Measurements from ENCODE around the gene SSUH2.

Gene SSUH2

DNA sequence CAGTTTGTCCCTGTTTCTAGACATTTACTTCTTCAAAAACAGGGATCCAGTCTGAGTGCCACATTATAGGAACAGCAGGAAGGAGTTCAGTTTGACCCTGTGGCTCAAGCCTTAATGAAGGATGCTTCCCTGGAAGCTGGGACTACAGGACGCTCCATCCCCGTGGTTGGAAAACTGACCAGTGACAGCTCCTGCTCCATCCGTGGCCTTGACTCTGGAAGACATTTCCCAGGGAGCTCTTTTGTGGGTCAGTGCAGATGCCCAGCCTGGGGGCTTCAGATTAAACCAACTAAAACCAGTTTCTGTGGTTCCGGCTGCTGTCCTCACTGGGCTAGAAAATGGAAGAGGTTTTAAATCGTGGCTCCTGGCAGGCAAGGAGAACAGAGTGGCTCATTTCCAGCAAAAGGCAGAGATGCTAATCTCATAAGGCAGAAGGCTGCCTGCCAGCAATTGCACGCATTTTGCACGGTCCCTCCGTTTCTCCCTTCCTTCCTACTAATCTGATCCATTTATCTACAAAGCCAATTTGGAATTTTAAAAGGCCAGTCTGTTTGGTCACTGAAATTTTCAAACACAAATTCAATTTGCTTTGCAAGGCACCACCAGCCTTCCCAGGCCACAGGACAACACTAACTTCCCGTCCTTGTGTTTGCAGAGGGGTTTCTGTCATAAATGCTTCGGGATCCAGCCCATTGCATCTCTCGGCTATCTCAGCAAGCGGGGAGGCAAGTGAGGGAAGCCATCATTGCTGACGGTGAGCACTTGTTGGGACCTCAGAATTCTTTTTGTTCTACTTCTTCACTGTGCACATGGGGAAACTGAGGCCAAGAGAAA lies 6.2 kb upstream of the SSUH2 start:
- Mint-ChIP-seq H3K9me3 (no peaks in the 10 kb centered on the region), H3K4me3 (no peak overlapping the region), H3K36me3 (no peaks in the 10 kb centered on the region), H3K27me3 (peaks cover 6% of the 10 kb centered on the region), H3K27ac (no peak overlapping the region), H3K4me1 (no peaks in the 10 kb centered on the region)

DNA sequence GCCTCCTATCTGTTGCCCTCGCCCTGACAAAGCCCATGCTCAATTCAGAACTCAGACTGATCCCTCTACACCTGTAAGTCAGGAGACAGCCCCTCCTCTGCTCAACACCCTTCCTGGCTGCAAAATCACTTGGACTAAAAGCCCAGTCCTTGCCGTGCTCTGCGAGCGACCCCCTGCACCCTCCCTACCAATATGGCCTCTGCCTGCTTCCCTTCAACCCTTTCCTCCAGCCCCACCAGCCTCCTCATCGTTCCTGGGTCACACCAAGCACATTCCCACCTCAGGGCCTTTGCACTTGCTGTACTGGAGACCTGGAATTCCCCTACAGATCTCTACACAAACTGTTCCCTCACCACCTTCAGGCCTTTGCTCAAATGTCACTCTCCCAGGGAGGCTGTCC lies 5.2 kb upstream of the SSUH2 start:
- H3K36me3 Mint-ChIP-seq, result no peaks in the 10 kb centered on the region
- no peak overlapping the region for H3K27ac Mint-ChIP-seq
- no peaks in the 10 kb centered on the region for H3K9me3 Mint-ChIP-seq
- no peak overlapping the region for H3K4me3 Mint-ChIP-seq
- H3K27me3 Mint-ChIP-seq, result peaks cover 4% of the 10 kb centered on the region
- H3K4me1 Mint-ChIP-seq, result no peaks in the 10 kb centered on the region

- Mint-ChIP-seq H3K27ac (no peak overlapping the region), H3K4me1 (no peaks in the 10 kb centered on the region), H3K4me3 (no peak overlapping the region), H3K27me3 (peaks cover 4% of the 10 kb centered on the region), H3K36me3 (no peaks in the 10 kb centered on the region), H3K9me3 (no peaks in the 10 kb centered on the region)
These were observed 4.5 kb upstream of the SSUH2 start for GRCh38 chr3:8648909-8649741.

DNA sequence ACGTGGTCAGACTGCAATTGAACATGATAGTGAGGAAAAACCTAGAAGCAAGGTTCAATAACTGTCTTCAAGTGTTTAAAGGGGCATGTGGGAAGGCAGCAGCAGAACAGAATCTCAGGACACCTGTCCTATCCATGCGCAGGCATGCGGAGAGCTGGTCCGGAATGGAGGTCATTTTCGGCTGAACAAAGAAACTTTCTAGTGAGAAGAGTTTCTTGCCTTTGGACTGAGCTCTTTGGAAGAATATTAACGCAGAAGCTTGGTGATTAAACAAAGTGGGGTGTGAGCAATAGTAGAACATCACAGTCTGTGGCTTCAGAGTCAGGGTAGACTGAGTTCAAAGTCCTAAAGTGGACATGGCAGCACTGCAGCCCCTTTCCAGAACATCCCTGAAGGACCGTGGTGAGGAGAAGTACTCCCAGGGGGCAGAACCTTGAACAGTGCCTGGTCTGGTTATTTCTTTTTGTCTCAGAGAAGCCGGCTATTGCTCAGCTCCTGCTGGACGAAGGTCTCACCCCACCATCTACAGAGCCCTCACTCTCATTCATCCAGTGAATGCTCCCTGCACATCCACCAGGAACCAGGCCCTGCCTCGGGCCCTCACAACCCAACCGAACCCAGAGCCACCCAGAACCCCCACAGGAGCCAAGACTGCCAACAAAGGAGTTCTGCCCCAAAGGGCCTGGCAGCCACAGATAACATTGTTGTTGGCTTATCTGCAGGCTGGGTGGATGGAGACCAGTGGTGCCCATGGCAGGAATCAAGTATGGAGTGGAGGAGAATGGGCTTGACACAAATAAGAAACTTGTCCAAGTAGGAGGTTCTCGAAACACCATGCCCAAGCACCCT lies 2.8 kb upstream of the SSUH2 start:
- Mint-ChIP-seq H3K36me3 (no peaks in the 10 kb centered on the region), H3K27me3 (peaks cover 4% of the 10 kb centered on the region)

DNA sequence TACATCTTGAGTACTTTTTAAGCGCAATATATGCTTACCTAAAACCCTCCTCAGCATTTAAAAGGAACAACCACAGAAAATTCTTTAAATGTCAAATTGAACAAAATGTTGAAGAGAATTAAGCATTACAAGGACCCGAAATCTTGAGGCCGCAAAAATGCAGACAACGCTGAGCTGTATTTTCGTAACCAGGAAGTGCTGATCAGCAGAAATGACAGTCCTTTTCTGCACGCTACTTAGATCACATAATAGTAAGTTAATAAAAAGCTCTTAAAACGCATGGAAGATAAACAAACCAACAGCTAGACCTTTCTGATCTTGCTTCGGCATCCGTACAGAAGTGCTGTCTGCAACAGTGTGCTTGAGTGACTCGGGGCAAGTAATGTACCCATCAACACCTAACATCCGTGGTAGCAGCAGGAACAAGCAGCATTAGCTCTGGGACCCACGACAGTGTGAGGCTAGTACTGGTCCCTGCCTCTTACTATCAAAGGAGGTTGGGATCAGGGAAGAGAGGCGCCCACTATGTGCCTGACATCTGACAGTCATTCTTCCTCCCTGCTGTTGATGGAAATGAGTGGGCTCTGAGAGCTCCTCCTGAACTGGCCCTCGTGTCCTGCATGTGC lies 1.8 kb upstream of the SSUH2 start:
- Mint-ChIP-seq H3K36me3 (no peaks in the 10 kb centered on the region), H3K4me3 (no peak overlapping the region), H3K27ac (no peak overlapping the region), H3K27me3 (no peaks in the 10 kb centered on the region), H3K9me3 (no peaks in the 10 kb centered on the region), H3K4me1 (no peaks in the 10 kb centered on the region)

More for the DNA sequence above, 2.8 kb upstream of the SSUH2 start:
- Mint-ChIP-seq H3K9me3 (no peaks in the 10 kb centered on the region), H3K27ac (no peak overlapping the region), H3K4me1 (no peaks in the 10 kb centered on the region), H3K4me3 (no peak overlapping the region)

- no peak overlapping the region for H3K27ac Mint-ChIP-seq
- no peaks in the 10 kb centered on the region for H3K4me1 Mint-ChIP-seq
- no peaks in the 10 kb centered on the region for H3K27me3 Mint-ChIP-seq
- H3K36me3 Mint-ChIP-seq, result no peaks in the 10 kb centered on the region
- no peaks in the 10 kb centered on the region for H3K9me3 Mint-ChIP-seq
- H3K4me3 Mint-ChIP-seq, result no peak overlapping the region
These were observed 1.1 kb upstream of the SSUH2 start for GRCh38 chr3:8645712-8646111.

DNA sequence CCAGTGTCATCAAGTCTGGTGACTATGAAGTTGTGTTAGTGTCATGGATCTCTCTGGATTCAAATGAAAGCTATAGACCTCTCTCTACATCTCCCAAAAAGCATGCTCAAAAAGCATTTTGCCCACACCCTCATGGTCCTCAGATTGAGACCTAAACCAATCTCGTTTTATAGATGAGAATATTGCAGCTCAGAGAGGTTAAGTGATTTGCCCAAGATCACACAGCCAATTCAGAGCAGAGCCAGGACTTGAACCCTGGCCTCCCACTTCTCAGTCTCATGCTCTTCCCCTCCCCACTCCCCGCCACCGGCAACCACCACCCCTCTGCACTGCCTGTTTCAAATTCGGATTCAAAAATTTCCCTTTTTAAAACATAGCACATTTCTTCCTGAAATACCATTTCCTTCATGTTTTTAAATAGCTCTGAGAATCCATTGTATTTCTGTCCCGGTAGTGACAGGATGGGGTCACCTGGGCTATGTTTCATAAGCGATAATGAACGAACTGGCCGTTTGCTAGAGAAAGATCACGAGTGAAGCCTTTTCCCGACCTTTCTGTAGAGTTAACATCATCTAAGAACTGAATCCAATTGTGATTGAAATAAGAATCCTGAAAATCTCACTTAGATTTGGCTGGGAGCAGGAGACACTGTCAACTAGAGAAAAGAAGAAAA lies 769 bp downstream of the SSUH2 start:
- Mint-ChIP-seq H3K4me3 (no peak overlapping the region), H3K4me1 (no peaks in the 10 kb centered on the region), H3K27ac (no peak overlapping the region), H3K9me3 (no peaks in the 10 kb centered on the region), H3K36me3 (no peaks in the 10 kb centered on the region), H3K27me3 (peaks cover 3% of the 10 kb centered on the region)

DNA sequence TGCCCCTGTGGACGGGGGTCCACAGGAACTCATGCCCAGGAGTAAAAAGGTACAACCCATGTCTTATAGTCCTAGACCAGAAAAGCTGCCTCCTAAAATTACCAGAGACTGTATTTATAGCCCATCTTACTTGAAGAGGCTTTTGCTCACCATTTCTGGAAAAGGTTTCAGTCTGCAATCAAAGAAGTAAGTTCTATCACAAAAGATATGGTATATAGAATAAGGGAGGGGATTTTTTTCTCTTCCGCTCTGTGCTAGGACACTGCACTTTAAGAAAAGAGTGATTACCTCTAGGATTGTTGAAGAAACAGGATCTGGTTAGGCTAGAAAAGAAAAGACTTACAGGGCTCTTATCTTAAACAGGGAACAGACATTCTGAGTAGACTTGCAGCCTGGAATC lies 2.6 kb downstream of the SSUH2 start:
- Mint-ChIP-seq H3K4me3 (no peak overlapping the region), H3K4me1 (no peaks in the 10 kb centered on the region), H3K27ac (no peak overlapping the region), H3K36me3 (no peaks in the 10 kb centered on the region), H3K9me3 (no peaks in the 10 kb centered on the region), H3K27me3 (peaks cover 5% of the 10 kb centered on the region)

DNA sequence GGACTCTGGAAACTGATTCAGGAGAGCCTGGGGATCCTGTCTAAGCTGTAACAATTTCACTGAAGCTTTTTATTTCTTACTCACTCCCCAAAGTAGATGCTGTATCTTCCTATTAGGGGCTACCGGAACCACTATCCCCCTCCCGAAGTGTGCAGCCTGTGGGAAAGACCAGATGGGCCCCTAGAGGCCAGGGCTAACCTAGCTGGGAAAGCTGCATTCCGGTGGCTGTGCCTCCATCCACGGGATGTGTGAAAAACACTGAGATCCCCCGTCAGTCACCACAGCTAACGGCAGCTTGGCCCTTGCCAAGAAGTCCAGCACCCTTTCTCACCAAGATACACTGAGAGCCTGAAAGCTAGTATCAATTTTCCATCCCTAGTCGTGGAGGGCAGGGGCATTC lies 3.1 kb downstream of the SSUH2 start:
- Mint-ChIP-seq H3K27me3 (peaks cover 5% of the 10 kb centered on the region), H3K4me1 (no peaks in the 10 kb centered on the region), H3K27ac (no peak overlapping the region), H3K4me3 (no peak overlapping the region), H3K36me3 (no peaks in the 10 kb centered on the region), H3K9me3 (peaks cover 4% of the 10 kb centered on the region)

DNA sequence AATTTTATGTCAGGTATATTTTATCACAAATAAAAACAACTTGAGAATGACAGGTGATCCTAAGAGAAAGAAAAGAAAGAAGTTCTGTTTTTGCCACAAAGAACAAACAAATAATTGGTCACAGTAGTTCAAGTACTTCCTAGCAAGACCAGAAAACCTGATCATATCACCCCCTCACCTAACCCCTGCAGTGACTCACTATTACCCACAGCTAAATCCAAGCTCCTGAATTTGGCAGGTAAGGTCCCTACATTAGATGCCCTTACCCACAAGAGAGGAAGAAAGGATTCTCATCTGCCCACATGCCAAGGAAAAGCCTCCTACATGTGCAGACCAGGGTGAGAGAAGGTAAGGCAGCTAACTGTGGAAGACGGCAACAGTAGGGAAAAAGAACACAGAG lies 4.4 kb downstream of the SSUH2 start:
- Mint-ChIP-seq H3K36me3 (no peaks in the 10 kb centered on the region), H3K27ac (no peak overlapping the region), H3K9me3 (peaks cover 5% of the 10 kb centered on the region), H3K4me3 (no peak overlapping the region), H3K4me1 (no peaks in the 10 kb centered on the region), H3K27me3 (peaks cover 5% of the 10 kb centered on the region)

GRCh38 chr3:8639659-8640000 lies 5.0 kb downstream of the SSUH2 start:
- no peak overlapping the region for H3K4me3 Mint-ChIP-seq
- H3K36me3 Mint-ChIP-seq, result no peaks in the 10 kb centered on the region
- H3K27me3 Mint-ChIP-seq, result peaks cover 5% of the 10 kb centered on the region
- no peak overlapping the region for H3K27ac Mint-ChIP-seq
- H3K9me3 Mint-ChIP-seq, result peaks cover 5% of the 10 kb centered on the region
- no peaks in the 10 kb centered on the region for H3K4me1 Mint-ChIP-seq

- H3K4me3 Mint-ChIP-seq, result no peak overlapping the region
- H3K9me3 Mint-ChIP-seq, result peaks cover 5% of the 10 kb centered on the region
- no peaks in the 10 kb centered on the region for H3K36me3 Mint-ChIP-seq
- H3K4me1 Mint-ChIP-seq, result no peaks in the 10 kb centered on the region
- no peak overlapping the region for H3K27ac Mint-ChIP-seq
- peaks cover 5% of the 10 kb centered on the region for H3K27me3 Mint-ChIP-seq
These were observed 5.5 kb downstream of the SSUH2 start for GRCh38 chr3:8638994-8639658.

GRCh38 chr3:8637348-8637747 lies 7.2 kb downstream of the SSUH2 start:
- H3K4me1 Mint-ChIP-seq, result no peaks in the 10 kb centered on the region
- peaks cover 5% of the 10 kb centered on the region for H3K27me3 Mint-ChIP-seq
- no peak overlapping the region for H3K4me3 Mint-ChIP-seq
- H3K9me3 Mint-ChIP-seq, result peaks cover 5% of the 10 kb centered on the region
- no peak overlapping the region for H3K27ac Mint-ChIP-seq
- no peaks in the 10 kb centered on the region for H3K36me3 Mint-ChIP-seq

- Mint-ChIP-seq H3K36me3 (no peaks in the 10 kb centered on the region), H3K27ac (no peak overlapping the region), H3K9me3 (peaks cover 5% of the 10 kb centered on the region), H3K4me3 (no peak overlapping the region), H3K4me1 (no peaks in the 10 kb centered on the region), H3K27me3 (peaks cover 5% of the 10 kb centered on the region)
These were observed 9.0 kb downstream of the SSUH2 start for GRCh38 chr3:8635631-8636030.

All from activated naive CD4-positive, alpha-beta T cell treated with anti-CD3 and anti-CD28 coated beads, Interleukin-2, amount 50 U/mL, for 24 hours (primary cell).